K562 (cell line): ENCODE measurements around the gene ADAM19. TPM values are rescaled to one million over a fixed set of nuclear protein-coding genes. Genes with fewer than 3 reads are reported as not detected.

Source experiments
- BHLHE40 ChIP-seq: IDR thresholded peaks from 2 replicates; pipeline ENCODE4 v1.6.1; 2011; ENCODE audit warnings: low read length, improper control_type of control experiment
- CTBP1 ChIP-seq: fragments of 450-650 bp; IDR thresholded peaks from 2 replicates; pipeline ENCODE4 v1.6.1; 2016; ENCODE audit warnings: borderline replicate concordance
- E2F3 ChIP-seq: fragments of 250-450 bp; sonication (Bioruptor Pico); IDR thresholded peaks from 2 replicates; pipeline ENCODE4 v1.4.0; 2020; ENCODE audit warnings: mild to moderate bottlenecking
- GTF2F1 ChIP-seq: IDR thresholded peaks from 2 replicates; pipeline ENCODE4 v1.6.1; 2011; ENCODE audit warnings: low read depth, low read length, improper control_type of control experiment
- MIER1 ChIP-seq: fragments of 450-650 bp; IDR thresholded peaks from 2 replicates; pipeline ENCODE4 v1.6.1; 2016; ENCODE audit warnings: antibody characterized with exemption, mild to moderate bottlenecking, low read depth
- TEAD4 ChIP-seq, 2 experiments: sonication (generic) in 1 of 2; formaldehyde crosslinking in 1 of 2; IDR thresholded peaks; 2 replicates each; pipeline versions ENCODE4 v1.6.1 to v1.8.0; 2012 to 2022; ENCODE audit warnings: borderline replicate concordance in 1 of 2, inconsistent platforms in 1 of 2, low read length in 1 of 2, mild to moderate bottlenecking in 1 of 2, missing genetic modification reagents in 1 of 2
- YBX1 ChIP-seq: fragments of 450-650 bp; IDR thresholded peaks from 2 replicates; pipeline ENCODE4 v1.7.1; 2016; ENCODE audit warnings: mild to moderate bottlenecking
- ZBTB7A ChIP-seq: IDR thresholded peaks from 2 replicates; pipeline ENCODE4 v1.6.1; 2011; ENCODE audit warnings: low read depth, mild to moderate bottlenecking, low read length, moderate library complexity, borderline replicate concordance; ENCODE audit not compliant: control insufficient read depth
- ZNF146 ChIP-seq: IDR thresholded peaks from one replicate; pipeline ENCODE4 v1.6.1; 2018; ENCODE audit warnings: missing compliant biosample characterization; ENCODE audit not compliant: unreplicated experiment
- ZNF224 ChIP-seq: sonication (generic); formaldehyde crosslinking; IDR thresholded peaks from 2 replicates; pipeline ENCODE4 v1.8.0; 2022; ENCODE audit warnings: mild to moderate bottlenecking, missing genetic modification reagents
- ZNF699 ChIP-seq: fragments of 250-450 bp; sonication (Bioruptor Pico); IDR thresholded peaks from 2 replicates; pipeline ENCODE4 v1.8.0; 2021; ENCODE audit warnings: mild to moderate bottlenecking, moderate library complexity; ENCODE audit not compliant: insufficient replicate concordance
- ZNF764 ChIP-seq: fragments of 250-450 bp; sonication (Bioruptor Pico); IDR thresholded peaks from 2 replicates; pipeline ENCODE4 v1.4.0; 2020; ENCODE audit warnings: low read depth, mild to moderate bottlenecking, moderate library complexity
- polyA plus RNA-seq, 8 experiments: library from polyadenylated mRNA; depleted of rRNA in 4 of 8; stranded (reverse) in 5 of 8; unstranded in 3 of 8; fragments of >200 nt; fragmentation: Nextera tagmentation in 2 of 8; fragmentation: Illumina TruSeq in 1 of 8; extraction: Ambion mirVana in 2 of 8; extraction: Trizol in 1 of 8; gene quantifications; 2 replicates each; pipeline versions ENCODE4 v1.2.1 to v1.2.3, GENCODE V29; 2011 to 2014; ENCODE audit warnings: inconsistent platforms in 1 of 8, missing spikeins in 1 of 8
- total RNA-seq, 7 experiments: library from RNA; depleted of rRNA in 6 of 7; stranded (reverse); fragments of >200 nt in 6 of 7; fragmentation: Illumina TruSeq in 2 of 7; extraction: Trizol in 2 of 7; gene quantifications; 2 replicates each; pipeline versions ENCODE4 v1.2.1 to v1.2.3, GENCODE V29; 2011 to 2021; ENCODE audit warnings: low replicate concordance in 1 of 7
- TF ChIP-seq, protein P1 (sequence below): fragments of 450-650 bp; IDR thresholded peaks from 2 replicates; pipeline ENCODE4 v1.6.1; 2016; ENCODE audit warnings: low read depth
- TF ChIP-seq, protein P2 (sequence below): fragments of 250-450 bp; sonication (Bioruptor Pico); IDR thresholded peaks from 2 replicates; pipeline ENCODE4 v1.4.0; 2020; ENCODE audit warnings: mild to moderate bottlenecking
- TF ChIP-seq, protein P3 (sequence below): fragments of 450-650 bp; IDR thresholded peaks from 2 replicates; pipeline ENCODE4 v1.7.1; 2018; ENCODE audit warnings: mild to moderate bottlenecking, low read depth; ENCODE audit not compliant: partially characterized antibody

The ADAM19 gene
- total and polyA plus RNA-seq, 9 of the 15 experiments (the other 6 are each of a cell fraction or from before 2014, with no cell fraction given), result 0.11 to 1.1 (median 0.43) TPM

DNA sequence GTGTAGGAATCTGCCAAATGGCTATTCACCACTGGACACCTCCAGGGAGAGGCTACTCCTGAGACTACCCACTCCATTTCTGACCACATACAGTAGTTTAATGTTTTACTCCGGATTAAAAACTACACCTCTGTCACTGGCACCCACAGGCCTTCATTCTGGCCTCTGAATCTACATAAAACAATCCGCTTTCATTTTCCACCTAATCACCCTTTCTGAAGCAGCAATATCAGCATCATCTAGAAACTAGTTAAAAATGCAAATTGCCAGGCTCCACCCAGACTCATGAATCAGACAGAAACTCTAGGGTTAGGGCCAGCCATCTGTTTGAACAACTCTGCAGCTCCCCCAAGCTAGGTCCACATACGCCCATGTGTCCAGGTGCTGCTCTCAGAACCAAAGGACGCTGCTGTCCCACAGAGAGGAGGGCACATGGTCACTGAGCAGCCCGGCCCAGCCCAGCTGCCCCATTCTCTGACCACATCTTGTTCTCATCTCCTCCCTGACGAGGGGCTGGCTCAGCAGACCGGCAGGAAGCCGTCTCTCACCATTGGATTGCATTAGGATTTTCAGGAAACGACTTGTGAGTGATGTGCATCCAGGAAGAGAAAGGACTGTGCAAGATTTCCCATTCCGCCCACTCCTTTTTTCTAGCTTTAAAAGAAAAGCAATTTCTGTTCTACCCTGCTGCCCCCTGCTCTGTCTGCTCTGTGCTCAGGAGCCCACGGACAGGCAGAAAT lies 34.7 kb downstream of the ADAM19 start (continued):
- TF ChIP-seq, protein P1, sequence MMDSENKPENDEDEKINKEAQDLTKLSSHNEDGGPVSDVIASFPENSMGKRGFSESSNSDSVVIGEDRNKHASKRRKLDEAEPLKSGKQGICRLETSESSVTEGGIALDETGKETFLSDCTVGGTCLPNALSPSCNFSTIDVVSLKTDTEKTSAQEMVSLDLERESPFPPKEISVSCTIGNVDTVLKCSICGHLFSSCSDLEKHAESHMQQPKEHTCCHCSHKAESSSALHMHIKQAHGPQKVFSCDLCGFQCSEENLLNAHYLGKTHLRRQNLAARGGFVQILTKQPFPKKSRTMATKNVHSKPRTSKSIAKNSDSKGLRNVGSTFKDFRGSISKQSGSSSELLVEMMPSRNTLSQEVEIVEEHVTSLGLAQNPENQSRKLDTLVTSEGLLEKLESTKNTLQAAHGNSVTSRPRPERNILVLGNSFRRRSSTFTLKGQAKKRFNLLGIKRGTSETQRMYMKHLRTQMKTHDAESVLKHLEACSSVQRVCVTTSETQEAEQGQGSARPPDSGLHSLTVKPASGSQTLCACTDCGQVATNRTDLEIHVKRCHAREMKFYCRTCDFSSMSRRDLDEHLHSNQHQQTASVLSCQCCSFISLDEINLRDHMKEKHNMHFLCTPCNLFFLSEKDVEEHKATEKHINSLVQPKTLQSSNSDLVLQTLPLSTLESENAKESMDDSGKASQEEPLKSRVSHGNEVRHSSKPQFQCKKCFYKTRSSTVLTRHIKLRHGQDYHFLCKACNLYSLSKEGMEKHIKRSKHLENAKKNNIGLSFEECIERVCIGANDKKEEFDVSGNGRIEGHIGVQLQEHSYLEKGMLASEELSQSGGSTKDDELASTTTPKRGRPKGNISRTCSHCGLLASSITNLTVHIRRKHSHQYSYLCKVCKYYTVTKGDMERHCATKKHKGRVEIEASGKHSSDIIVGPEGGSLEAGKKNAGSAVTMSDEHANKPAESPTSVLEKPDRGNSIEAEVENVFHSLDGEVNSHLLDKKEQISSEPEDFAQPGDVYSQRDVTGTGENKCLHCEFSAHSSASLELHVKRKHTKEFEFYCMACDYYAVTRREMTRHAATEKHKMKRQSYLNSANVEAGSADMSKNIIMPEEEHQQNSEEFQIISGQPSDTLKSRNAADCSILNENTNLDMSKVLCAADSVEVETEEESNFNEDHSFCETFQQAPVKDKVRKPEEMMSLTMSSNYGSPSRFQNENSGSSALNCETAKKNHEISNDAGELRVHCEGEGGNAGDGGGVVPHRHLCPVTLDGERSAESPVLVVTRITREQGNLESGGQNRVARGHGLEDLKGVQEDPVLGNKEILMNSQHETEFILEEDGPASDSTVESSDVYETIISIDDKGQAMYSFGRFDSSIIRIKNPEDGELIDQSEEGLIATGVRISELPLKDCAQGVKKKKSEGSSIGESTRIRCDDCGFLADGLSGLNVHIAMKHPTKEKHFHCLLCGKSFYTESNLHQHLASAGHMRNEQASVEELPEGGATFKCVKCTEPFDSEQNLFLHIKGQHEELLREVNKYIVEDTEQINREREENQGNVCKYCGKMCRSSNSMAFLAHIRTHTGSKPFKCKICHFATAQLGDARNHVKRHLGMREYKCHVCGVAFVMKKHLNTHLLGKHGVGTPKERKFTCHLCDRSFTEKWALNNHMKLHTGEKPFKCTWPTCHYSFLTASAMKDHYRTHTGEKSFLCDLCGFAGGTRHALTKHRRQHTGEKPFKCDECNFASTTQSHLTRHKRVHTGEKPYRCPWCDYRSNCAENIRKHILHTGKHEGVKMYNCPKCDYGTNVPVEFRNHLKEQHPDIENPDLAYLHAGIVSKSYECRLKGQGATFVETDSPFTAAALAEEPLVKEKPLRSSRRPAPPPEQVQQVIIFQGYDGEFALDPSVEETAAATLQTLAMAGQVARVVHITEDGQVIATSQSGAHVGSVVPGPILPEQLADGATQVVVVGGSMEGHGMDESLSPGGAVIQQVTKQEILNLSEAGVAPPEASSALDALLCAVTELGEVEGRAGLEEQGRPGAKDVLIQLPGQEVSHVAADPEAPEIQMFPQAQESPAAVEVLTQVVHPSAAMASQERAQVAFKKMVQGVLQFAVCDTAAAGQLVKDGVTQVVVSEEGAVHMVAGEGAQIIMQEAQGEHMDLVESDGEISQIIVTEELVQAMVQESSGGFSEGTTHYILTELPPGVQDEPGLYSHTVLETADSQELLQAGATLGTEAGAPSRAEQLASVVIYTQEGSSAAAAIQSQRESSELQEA, result no peak
- TF ChIP-seq ZNF699 (CRISPR knock-in tag), result no peak
- TF ChIP-seq, protein P2, sequence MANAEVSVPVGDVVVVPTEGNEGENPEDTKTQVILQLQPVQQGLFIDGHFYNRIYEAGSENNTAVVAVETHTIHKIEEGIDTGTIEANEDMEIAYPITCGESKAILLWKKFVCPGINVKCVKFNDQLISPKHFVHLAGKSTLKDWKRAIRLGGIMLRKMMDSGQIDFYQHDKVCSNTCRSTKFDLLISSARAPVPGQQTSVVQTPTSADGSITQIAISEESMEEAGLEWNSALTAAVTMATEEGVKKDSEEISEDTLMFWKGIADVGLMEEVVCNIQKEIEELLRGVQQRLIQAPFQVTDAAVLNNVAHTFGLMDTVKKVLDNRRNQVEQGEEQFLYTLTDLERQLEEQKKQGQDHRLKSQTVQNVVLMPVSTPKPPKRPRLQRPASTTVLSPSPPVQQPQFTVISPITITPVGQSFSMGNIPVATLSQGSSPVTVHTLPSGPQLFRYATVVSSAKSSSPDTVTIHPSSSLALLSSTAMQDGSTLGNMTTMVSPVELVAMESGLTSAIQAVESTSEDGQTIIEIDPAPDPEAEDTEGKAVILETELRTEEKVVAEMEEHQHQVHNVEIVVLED (CRISPR knock-in tag), result no peak
- TF ChIP-seq YBX1, result no peak
- no peak for TF ChIP-seq BHLHE40
- no peak for TF ChIP-seq ZBTB7A
- TF ChIP-seq ZNF146, result no peak
- TF ChIP-seq ZNF224 (CRISPR knock-in tag), result no peak
- TF ChIP-seq ZNF764 (CRISPR knock-in tag), result no peak
- no peak for TF ChIP-seq MIER1
- TF ChIP-seq, protein P3, sequence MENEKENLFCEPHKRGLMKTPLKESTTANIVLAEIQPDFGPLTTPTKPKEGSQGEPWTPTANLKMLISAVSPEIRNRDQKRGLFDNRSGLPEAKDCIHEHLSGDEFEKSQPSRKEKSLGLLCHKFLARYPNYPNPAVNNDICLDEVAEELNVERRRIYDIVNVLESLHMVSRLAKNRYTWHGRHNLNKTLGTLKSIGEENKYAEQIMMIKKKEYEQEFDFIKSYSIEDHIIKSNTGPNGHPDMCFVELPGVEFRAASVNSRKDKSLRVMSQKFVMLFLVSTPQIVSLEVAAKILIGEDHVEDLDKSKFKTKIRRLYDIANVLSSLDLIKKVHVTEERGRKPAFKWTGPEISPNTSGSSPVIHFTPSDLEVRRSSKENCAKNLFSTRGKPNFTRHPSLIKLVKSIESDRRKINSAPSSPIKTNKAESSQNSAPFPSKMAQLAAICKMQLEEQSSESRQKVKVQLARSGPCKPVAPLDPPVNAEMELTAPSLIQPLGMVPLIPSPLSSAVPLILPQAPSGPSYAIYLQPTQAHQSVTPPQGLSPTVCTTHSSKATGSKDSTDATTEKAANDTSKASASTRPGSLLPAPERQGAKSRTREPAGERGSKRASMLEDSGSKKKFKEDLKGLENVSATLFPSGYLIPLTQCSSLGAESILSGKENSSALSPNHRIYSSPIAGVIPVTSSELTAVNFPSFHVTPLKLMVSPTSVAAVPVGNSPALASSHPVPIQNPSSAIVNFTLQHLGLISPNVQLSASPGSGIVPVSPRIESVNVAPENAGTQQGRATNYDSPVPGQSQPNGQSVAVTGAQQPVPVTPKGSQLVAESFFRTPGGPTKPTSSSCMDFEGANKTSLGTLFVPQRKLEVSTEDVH, result no peak
- no peak for TF ChIP-seq GTF2F1
- TF ChIP-seq CTBP1, result no peak
- TF ChIP-seq TEAD4 (IDR thresholded peaks at IDR 0.05; ENCODE audit: low read length), result no peak
- TF ChIP-seq TEAD4 (CRISPR knock-in tag; IDR thresholded peaks at IDR 0.05; ENCODE audit: borderline replicate concordance), result no peak
- no peak for TF ChIP-seq E2F3 (CRISPR knock-in tag)
